Adipocyte (in vitro differentiated cells): ENCODE results near the gene DNAJC2.

Experiments
- DNase-seq: peaks from one replicate; pipeline ENCODE4 v3.0.0-alpha.2; 2015; ENCODE audit warnings: low read depth
- H3K27me3 ChIP-seq: replicated peaks from 2 replicates; pipeline ENCODE4 v1.7.0; 2013; ENCODE audit warnings: mild to moderate bottlenecking, low read length, moderate library complexity; ENCODE audit not compliant: control insufficient read depth, insufficient read depth
- H3K36me3 ChIP-seq: 2 replicates; pipeline ENCODE4 v1.7.0; 2013; ENCODE audit warnings: low read length, mild to moderate bottlenecking, moderate library complexity; ENCODE audit not compliant: control insufficient read depth, insufficient read depth, severe bottlenecking
- H3K4me1 ChIP-seq: 2 replicates; pipeline ENCODE4 v1.7.0; 2013; ENCODE audit warnings: mild to moderate bottlenecking, low read length, moderate library complexity; ENCODE audit not compliant: control insufficient read depth, insufficient read depth
- H3K4me3 ChIP-seq: 2 replicates; pipeline ENCODE4 v1.7.0; 2013; ENCODE audit warnings: mild to moderate bottlenecking, low read length, moderate library complexity
- H3K9ac ChIP-seq: 2 replicates; pipeline ENCODE4 v1.7.0; 2013; ENCODE audit warnings: mild to moderate bottlenecking, low read length, moderate library complexity
- H3K9me3 ChIP-seq: 2 replicates; pipeline ENCODE4 v1.7.0; 2013; ENCODE audit warnings: mild to moderate bottlenecking, low read length, moderate library complexity; ENCODE audit not compliant: control insufficient read depth

Gene DNAJC2, protein sequence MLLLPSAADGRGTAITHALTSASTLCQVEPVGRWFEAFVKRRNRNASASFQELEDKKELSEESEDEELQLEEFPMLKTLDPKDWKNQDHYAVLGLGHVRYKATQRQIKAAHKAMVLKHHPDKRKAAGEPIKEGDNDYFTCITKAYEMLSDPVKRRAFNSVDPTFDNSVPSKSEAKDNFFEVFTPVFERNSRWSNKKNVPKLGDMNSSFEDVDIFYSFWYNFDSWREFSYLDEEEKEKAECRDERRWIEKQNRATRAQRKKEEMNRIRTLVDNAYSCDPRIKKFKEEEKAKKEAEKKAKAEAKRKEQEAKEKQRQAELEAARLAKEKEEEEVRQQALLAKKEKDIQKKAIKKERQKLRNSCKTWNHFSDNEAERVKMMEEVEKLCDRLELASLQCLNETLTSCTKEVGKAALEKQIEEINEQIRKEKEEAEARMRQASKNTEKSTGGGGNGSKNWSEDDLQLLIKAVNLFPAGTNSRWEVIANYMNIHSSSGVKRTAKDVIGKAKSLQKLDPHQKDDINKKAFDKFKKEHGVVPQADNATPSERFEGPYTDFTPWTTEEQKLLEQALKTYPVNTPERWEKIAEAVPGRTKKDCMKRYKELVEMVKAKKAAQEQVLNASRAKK

DNA sequence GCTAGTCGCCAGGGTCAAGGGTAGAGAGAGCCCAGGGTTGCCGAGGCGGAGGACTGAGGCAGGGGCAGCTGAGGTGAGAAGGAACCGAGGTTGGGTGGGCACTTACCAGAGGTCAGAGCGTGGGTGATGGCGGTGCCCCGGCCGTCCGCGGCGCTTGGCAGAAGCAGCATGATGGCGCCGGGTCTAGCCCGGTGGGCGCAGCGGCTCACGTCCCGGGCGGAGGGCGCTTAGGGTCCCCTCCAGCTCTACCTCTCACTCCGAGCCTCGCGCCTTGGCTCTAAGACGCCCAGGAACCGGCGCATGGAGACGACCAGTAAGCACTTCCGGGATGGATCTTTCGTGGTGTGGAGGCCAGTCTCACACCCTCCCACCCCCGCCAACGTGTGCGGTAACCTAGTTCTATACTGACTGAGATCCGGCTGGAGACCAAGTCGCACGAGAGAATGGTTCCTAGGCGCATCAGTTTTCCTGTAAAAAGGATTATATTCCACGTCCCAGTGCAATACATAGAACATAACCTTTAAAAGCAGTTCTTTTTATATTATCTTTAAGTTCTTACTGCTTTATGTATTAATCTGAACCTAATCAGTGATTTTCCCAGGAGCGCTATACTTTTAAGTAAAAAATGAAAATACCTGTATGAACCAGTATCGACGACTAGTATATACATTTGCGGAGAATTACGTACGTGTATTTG lies at the start of gene DNAJC2:
DNAJC2 (minus strand) TSS at position 315 of the 697 bp plus-strand sequence; CDS start at position 170, 145 bp downstream.
- H3K27me3 ChIP-seq, result no peaks in the 10 kb centered on the region
- peak within 1 kb of the TSS; percentile 97 for H3K9ac ChIP-seq
- no peaks in the 10 kb centered on the region for H3K9me3 ChIP-seq
- DNase-seq, result peak; percentile 97
- peaks cover 20% of the 10 kb centered on the region for H3K36me3 ChIP-seq
- peaks cover 38% of the 10 kb centered on the region for H3K4me1 ChIP-seq
- H3K4me3 ChIP-seq, result peak within 1 kb of the TSS; percentile 92

DNA sequence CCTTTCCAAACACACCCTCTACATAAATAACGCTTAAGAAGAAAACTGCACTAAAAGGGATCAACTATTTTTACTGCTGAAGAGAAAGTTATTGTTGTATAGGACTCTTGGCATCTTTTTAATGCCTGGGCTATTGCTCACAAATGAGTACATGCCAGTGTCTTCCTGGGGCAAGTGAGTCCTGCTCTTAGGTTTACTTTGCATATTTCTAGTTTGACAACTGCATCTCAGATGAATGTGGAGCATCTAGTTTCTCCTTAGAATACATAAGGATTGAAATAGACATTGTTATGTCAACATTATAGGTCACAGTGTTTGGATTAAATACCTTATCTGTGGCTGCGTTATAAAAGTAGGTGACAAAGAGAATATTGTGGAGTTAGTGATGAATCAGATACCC lies 47.4 kb upstream of the DNAJC2 start:
- H3K9me3 ChIP-seq, result no peaks in the 10 kb centered on the region
- peak; percentile 10 for DNase-seq
- H3K4me1 ChIP-seq, result peaks cover 3% of the 10 kb centered on the region
- H3K9ac ChIP-seq, result no peak overlapping the region
- H3K27me3 ChIP-seq, result peaks cover 7% of the 10 kb centered on the region
- H3K4me3 ChIP-seq, result no peak overlapping the region
- no peaks in the 10 kb centered on the region for H3K36me3 ChIP-seq

DNA sequence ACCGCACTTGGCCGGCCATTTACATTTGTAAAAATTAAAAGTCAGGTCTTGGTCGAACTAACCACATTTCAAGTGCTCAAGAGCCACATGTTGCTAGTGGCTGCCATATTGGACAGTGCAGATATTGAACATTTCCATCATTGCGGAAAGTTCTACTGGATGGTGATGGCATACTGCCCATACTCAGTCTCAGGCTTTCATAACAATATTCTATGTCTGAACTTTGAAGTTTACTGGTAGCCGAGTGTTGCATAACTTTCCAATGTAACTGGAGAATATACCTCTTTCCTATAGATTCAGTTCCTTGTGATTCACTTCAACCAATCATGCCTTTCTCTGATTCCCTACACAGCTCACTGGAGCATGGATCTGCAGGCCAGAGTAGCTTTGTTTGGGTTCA lies 46.6 kb upstream of the DNAJC2 start:
- Histone ChIP-seq H3K9me3 (no peaks in the 10 kb centered on the region), H3K9ac (no peak overlapping the region), H3K4me3 (no peak overlapping the region), H3K36me3 (no peaks in the 10 kb centered on the region), H3K4me1 (peaks cover 3% of the 10 kb centered on the region), H3K27me3 (peaks cover 7% of the 10 kb centered on the region)
- DNase-seq, result no peak

DNA sequence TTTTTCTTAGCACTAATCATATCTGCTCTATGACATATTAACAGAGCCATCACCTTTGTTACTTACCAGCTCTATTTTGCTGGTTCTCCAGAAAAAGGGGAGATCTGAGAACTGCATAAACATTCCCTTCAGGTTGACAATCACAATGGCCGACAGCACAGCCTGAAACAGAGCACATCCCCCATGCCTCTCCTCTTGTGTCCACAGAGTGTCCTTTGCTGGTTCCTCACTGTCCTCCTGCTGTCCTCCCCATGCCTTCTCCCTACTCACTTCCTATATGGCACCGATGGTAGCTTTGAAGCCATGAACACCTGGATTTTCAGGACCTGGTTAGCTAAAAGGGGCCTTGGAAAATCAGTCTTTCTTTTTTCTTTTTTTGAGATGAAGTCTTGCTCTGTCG lies 44.7 kb upstream of the DNAJC2 start:
- peaks cover 7% of the 10 kb centered on the region for H3K27me3 ChIP-seq
- H3K4me1 ChIP-seq, result peaks cover 3% of the 10 kb centered on the region
- H3K9me3 ChIP-seq, result no peaks in the 10 kb centered on the region
- no peak overlapping the region for H3K9ac ChIP-seq
- no peak for DNase-seq
- no peaks in the 10 kb centered on the region for H3K36me3 ChIP-seq
- H3K4me3 ChIP-seq, result no peak overlapping the region

DNA sequence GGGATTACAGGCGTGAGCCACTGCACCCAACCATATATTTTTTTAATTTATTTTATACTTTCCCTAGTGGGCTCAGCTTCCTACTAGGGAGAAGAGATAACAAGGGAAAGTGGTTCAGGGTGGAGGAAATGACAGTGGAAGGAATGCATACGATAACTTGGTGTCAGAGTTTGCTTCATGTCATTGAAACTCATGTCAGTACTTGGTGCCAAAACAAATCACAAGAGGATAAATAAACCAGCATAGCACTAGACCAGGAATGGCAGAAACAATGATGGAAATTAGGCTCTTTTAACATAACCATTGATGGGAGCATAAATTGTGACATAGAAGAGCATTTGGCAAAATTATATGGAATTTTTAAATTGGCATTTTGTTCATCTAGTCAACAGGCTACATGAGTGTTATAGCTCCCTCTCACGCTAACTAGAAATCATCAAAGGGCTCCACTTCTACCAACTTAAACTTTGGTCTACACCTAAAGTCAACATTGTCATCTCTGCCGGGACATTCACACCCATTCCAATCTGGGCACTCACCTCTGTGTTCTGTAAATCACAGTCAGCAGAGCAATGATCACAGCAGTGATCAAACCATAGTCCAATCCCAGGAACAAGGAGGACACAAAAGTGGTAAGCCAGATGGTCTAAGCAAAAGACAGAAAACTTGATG lies 44.0 kb upstream of the DNAJC2 start:
- H3K9me3 ChIP-seq, result no peaks in the 10 kb centered on the region
- no peaks in the 10 kb centered on the region for H3K36me3 ChIP-seq
- peaks cover 3% of the 10 kb centered on the region for H3K4me1 ChIP-seq
- no peak overlapping the region for H3K9ac ChIP-seq
- no peak overlapping the region for H3K4me3 ChIP-seq
- peaks cover 3% of the 10 kb centered on the region for H3K27me3 ChIP-seq
- DNase-seq, result no peak

DNA sequence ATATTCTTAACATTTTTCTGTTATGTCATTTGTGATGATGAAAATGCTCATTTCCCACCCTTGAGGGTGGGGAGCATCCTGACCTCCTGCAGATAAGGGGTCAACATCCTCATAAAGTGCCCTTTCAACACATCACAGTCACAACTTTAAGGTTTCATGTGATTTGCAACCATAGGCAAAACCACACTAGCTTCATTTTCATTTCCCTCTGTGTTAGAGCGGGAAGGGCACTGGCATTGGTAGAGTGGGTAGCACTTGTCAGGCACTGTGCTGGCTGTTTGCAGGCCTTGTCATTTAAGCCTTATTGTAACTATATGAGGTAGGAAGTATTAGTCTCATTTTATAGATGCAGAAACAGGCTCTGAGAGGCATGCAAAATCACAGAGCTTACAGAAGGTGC lies 42.7 kb upstream of the DNAJC2 start:
- Histone ChIP-seq H3K36me3 (no peaks in the 10 kb centered on the region), H3K4me1 (peaks cover 3% of the 10 kb centered on the region)
- no peak for DNase-seq

DNA sequence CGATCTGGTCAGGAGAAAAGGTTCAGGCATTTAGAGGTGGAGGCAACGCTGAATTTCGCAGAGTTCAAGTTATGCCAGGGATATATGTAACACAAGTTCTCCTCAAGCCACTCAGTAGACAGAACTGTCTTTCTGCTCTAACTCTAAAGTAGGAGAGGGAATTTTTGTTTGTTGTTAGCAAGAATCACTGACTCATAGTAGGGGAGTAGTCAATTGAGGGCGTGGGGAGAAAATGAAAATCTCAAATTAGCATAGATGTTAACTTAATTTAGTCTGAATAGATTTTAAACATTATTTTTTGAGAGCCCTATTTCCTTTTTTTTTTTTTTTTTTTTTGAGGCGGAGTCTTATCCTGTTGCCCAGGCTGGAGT lies 37.5 kb upstream of the DNAJC2 start:
- H3K36me3 ChIP-seq, result no peaks in the 10 kb centered on the region
- H3K4me1 ChIP-seq, result no peaks in the 10 kb centered on the region
- H3K27me3 ChIP-seq, result no peaks in the 10 kb centered on the region
- DNase-seq, result no peak
- H3K9me3 ChIP-seq, result no peaks in the 10 kb centered on the region
- H3K4me3 ChIP-seq, result no peak overlapping the region
- no peak overlapping the region for H3K9ac ChIP-seq

More for the DNA sequence above, 42.7 kb upstream of the DNAJC2 start:
- no peak overlapping the region for H3K4me3 ChIP-seq
- H3K27me3 ChIP-seq, result peaks cover 3% of the 10 kb centered on the region
- H3K9ac ChIP-seq, result no peak overlapping the region
- no peaks in the 10 kb centered on the region for H3K9me3 ChIP-seq

DNA sequence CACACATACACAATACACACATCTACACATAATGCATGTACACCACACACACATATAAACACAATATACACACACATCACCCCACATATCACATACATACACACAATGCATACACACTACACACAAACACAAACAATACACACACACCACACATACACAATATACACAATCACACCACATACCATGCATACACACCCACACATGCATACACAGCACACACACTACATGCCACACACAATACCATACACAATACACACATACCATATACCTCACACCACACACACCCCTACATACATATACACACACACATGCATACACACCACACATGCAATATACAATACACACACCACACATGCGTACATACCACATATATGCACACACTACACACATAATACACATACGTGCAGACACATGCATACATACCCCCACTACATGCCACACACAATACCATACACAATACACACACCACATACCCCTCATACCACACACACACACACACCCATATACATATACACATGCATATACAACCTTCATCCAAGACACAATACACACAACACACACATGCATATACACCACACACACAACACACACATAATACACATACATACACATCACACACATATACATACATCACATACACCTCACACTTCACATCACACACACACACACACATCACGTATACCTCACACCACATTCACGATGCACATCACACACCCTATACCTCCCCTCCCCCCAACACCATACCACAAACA lies 36.9 kb upstream of the DNAJC2 start:
- DNase-seq, result no peak
- no peaks in the 10 kb centered on the region for H3K27me3 ChIP-seq
- H3K4me1 ChIP-seq, result no peaks in the 10 kb centered on the region
- no peaks in the 10 kb centered on the region for H3K36me3 ChIP-seq
- no peaks in the 10 kb centered on the region for H3K9me3 ChIP-seq
- no peak overlapping the region for H3K9ac ChIP-seq
- no peak overlapping the region for H3K4me3 ChIP-seq

DNA sequence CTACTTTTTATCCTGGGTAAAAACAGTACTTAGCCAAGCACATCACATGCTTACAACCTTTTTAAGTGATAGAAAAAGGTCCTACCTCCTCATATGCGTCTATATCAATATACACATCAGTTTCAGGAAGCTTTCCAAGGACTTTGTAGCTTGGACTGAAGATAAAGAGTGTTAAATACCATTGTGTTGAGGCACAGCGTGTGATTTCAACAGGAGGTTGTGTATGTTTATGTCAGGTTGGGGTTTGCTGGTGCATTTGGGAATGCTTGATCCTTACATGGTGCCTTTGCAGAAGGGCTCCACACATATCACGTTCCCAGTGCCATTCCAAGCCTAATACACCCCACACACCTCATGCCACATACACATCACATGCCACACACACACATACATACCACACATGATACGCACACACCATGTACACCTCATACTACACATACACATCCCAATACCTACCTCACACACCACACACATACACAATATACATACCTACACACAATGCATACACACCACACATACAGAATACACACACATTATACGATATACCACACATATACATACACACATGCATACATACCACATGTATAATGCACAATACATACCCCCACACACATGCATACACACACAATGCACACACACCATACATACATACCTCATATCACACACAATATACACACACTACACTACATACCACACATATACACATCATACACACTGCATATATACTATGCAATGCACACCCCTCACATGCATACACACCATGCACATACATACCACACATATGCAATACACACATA lies 36.0 kb upstream of the DNAJC2 start:
- Histone ChIP-seq H3K9ac (no peak overlapping the region), H3K4me1 (no peaks in the 10 kb centered on the region), H3K9me3 (no peaks in the 10 kb centered on the region), H3K4me3 (no peak overlapping the region), H3K36me3 (no peaks in the 10 kb centered on the region), H3K27me3 (no peaks in the 10 kb centered on the region)
- DNase-seq, result no peak

DNA sequence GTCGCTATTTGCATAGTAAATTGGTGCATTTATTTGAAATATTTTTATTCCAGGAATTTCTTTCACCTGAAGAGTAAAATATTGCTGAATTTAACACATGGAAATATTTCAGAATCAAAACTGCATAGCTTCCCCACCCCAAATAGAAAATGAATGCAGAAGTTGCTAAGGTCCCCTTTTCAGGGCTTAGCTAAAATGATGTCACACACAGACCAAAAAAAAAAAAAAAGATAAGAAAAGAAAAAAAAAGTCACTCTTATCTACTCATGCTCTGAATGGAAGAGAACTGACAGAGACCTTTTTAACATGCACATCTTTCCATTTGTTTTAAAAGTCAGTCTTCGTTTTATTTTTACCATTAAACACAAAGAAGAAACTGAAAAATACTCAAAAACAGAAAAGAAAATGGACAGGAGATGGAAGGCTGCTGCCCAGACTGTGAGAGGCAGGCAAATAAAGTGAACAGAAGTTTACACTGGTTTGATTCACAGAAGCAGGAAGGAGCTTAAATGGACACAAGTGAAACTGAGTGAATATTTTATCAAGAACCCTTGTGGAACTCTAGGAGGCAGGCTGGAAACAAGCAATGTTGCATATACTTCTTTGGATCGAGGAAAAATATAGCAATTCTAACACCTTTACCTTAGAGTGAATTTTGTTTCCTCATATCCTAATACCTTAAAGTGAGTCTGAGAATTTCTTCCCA lies 34.9 kb upstream of the DNAJC2 start:
- no peak for DNase-seq
- H3K4me1 ChIP-seq, result no peaks in the 10 kb centered on the region
- no peak overlapping the region for H3K9ac ChIP-seq
- H3K27me3 ChIP-seq, result no peaks in the 10 kb centered on the region
- H3K36me3 ChIP-seq, result no peaks in the 10 kb centered on the region
- no peaks in the 10 kb centered on the region for H3K9me3 ChIP-seq
- H3K4me3 ChIP-seq, result no peak overlapping the region
